Neural cell (in vitro differentiated cells): ENCODE results near the gene AGXT. TPM values are rescaled to one million over a fixed set of nuclear protein-coding genes. Genes with fewer than 3 reads are reported as not detected.

Source experiments
- H2AFZ ChIP-seq: fragments of 200-600, 300-800 bp; sonication (generic), shearing (Covaris generic); 2 replicates; pipeline ENCODE4 v1.6.0; 2014; ENCODE audit warnings: low read depth, mild to moderate bottlenecking, antibody characterized with exemption, low read length, moderate library complexity
- H3F3A ChIP-seq: fragments of 200-600 bp; shearing (Covaris generic); 2 replicates; pipeline ENCODE4 v1.6.1; 2016; ENCODE audit warnings: mild to moderate bottlenecking, moderate library complexity, mixed read lengths, antibody characterized with exemption, low read length; ENCODE audit not compliant: insufficient read depth, poor library complexity, severe bottlenecking
- H3K27ac ChIP-seq: fragments of 200-600, 300-800 bp; sonication (generic), shearing (Covaris generic); 2 replicates; pipeline ENCODE4 v1.5.1; 2014; ENCODE audit warnings: mild to moderate bottlenecking, low read length, moderate library complexity
- H3K27me3 ChIP-seq: fragments of 300-800, 200-600 bp; sonication (generic), shearing (Covaris generic); 2 replicates; pipeline ENCODE4 v1.6.0; 2014; ENCODE audit warnings: mild to moderate bottlenecking, low read depth, low read length, moderate library complexity; ENCODE audit not compliant: insufficient read depth
- H3K36me3 ChIP-seq: fragments of 300-800, 200-600 bp; sonication (generic), shearing (Covaris generic); 2 replicates; pipeline ENCODE4 v1.5.1; 2014; ENCODE audit warnings: mild to moderate bottlenecking, antibody characterized with exemption, low read length, moderate library complexity; ENCODE audit not compliant: insufficient read depth
- H3K4me2 ChIP-seq: fragments of 300-800, 200-600 bp; sonication (generic), shearing (Covaris generic); 2 replicates; pipeline ENCODE4 v1.6.0; 2014; ENCODE audit warnings: mild to moderate bottlenecking, low read length
- H3K4me3 ChIP-seq: fragments of 300-800, 200-600 bp; sonication (generic), shearing (Covaris generic); 2 replicates; pipeline ENCODE4 v1.5.1; 2014; ENCODE audit warnings: mild to moderate bottlenecking, low read length, moderate library complexity
- H3K79me2 ChIP-seq: fragments of 200-600 bp; shearing (Covaris generic); replicated peaks from 2 replicates; pipeline ENCODE4 v1.6.0; 2014; ENCODE audit warnings: mild to moderate bottlenecking, low read length, moderate library complexity; ENCODE audit not compliant: insufficient read depth
- H3K9ac ChIP-seq: fragments of 300-800, 200-600 bp; sonication (generic), shearing (Covaris generic); 2 replicates; pipeline ENCODE4 v1.6.1; 2016; ENCODE audit warnings: mild to moderate bottlenecking, low read length, mixed read lengths
- H3K9me2 ChIP-seq: fragments of 200-600 bp; shearing (Covaris generic); 2 replicates; pipeline ENCODE4 v1.6.1; 2016; ENCODE audit warnings: mild to moderate bottlenecking, low read length, mixed read lengths; ENCODE audit not compliant: insufficient read depth
- H3K9me3 ChIP-seq: fragments of 200-600, 300-800 bp; sonication (generic), shearing (Covaris generic); 2 replicates; pipeline ENCODE4 v1.6.1; 2016; ENCODE audit warnings: mild to moderate bottlenecking, mixed run types, low read length, moderate library complexity, mixed read lengths
- H4K20me1 ChIP-seq: fragments of 200-600 bp; shearing (Covaris generic); 2 replicates; pipeline ENCODE4 v1.6.1; 2016; ENCODE audit warnings: mild to moderate bottlenecking, mixed run types; ENCODE audit not compliant: insufficient read depth
- CTCF ChIP-seq: fragments of 450-650 bp; IDR thresholded peaks from 2 replicates; pipeline ENCODE4 v1.5.1; 2014; ENCODE audit warnings: antibody characterized with exemption, mild to moderate bottlenecking, moderate library complexity; ENCODE audit not compliant: poor library complexity, severe bottlenecking
- EP300 ChIP-seq: fragments of 450-650 bp; conservative IDR thresholded peaks from 2 replicates; pipeline ENCODE4 v1.6.1; 2014; ENCODE audit warnings: antibody characterized with exemption, mild to moderate bottlenecking, moderate library complexity; ENCODE audit not compliant: poor library complexity, severe bottlenecking
- EZH2 ChIP-seq: fragments of 200-600, 300-800 bp; shearing (Covaris generic), sonication (generic); IDR thresholded peaks from 2 replicates; pipeline ENCODE4 v1.6.1; 2014; ENCODE audit warnings: antibody characterized with exemption, low read length, borderline replicate concordance, mild to moderate bottlenecking; ENCODE audit not compliant: insufficient read depth, poor library complexity, severe bottlenecking
- MXI1 ChIP-seq: fragments of 450-650 bp; conservative IDR thresholded peaks from 2 replicates; pipeline ENCODE4 v1.6.1; 2014; ENCODE audit warnings: antibody characterized with exemption, mild to moderate bottlenecking; ENCODE audit not compliant: poor library complexity, severe bottlenecking
- POLR2AphosphoS5 ChIP-seq: IDR thresholded peaks from 2 replicates; pipeline ENCODE4 v1.6.1; 2012
- RAD21 ChIP-seq: fragments of 450-650 bp; conservative IDR thresholded peaks from 2 replicates; pipeline ENCODE4 v1.6.1; 2014; ENCODE audit warnings: antibody characterized with exemption, mild to moderate bottlenecking, moderate library complexity
- SMC3 ChIP-seq: fragments of 450-650 bp; conservative IDR thresholded peaks from 2 replicates; pipeline ENCODE4 v1.6.1; 2014; ENCODE audit warnings: antibody characterized with exemption, mild to moderate bottlenecking, moderate library complexity; ENCODE audit not compliant: poor library complexity
- TAF1 ChIP-seq: IDR thresholded peaks from 2 replicates; pipeline ENCODE4 v1.6.1; 2012; ENCODE audit warnings: low read depth
- polyA plus RNA-seq: library from polyadenylated mRNA; depleted of rRNA; stranded (reverse); fragments of >200 nt; gene quantifications from 2 replicates; pipeline ENCODE4 v1.2.3, GENCODE V29; 2014
- TF ChIP-seq, protein P1 (sequence below): IDR thresholded peaks from 2 replicates; pipeline ENCODE4 v1.6.1; 2012; ENCODE audit warnings: borderline replicate concordance

Gene AGXT
- polyA plus RNA-seq, 1 donor from 2014 or later = not detected

DNA sequence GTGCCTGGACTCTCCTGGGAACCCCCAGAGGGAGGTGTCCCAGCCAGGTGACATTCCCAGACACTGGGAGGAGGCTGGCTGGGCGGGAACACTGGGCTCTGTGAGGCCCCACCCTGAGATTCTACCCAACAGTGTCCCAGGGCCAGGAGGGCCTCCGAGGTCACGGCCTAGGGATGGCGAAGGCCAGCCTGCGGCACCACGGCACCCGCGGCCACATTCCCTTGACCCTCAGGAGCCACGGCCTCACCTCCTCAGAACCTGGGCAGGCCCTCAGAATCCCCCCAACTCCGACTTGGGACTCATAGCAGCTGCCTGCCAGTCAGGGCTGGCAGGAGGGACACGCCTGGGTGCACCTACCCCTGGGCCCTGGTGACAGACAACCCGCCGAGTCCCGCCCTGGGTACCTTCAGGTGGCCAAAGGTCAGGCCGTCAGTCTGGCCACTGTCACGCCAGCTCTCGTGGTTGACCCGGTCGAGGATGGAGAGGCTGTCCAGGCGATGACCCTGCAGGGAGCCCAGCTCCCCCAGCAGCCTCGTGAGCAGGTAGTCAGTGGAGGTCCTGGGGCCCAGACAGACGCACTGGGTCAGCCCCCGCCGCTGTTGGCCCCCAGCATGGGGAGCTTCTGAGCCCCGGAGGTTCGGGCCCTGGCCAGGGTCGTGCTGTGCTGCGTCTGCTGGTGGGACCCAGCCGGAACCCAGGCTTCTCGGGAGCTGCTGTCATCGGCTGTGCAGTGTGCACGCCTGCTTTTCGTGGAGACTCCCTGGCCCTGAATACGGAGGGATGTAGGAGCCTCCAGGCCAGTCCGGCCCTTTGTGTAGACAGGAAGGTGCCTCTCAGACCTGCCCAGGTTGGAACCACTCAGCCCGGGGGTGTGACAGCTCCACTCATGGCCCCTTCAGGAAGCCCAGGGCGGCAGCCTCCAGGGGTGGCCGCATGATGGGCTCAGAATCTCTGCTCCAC, 21.3 kb downstream of the AGXT start:
- TF ChIP-seq RAD21 (no peak), SMC3 (no peak), MXI1 (no peak), CTCF (no peak), EZH2 (no peak), EP300 (no peak)
- TF ChIP-seq, protein P1, sequence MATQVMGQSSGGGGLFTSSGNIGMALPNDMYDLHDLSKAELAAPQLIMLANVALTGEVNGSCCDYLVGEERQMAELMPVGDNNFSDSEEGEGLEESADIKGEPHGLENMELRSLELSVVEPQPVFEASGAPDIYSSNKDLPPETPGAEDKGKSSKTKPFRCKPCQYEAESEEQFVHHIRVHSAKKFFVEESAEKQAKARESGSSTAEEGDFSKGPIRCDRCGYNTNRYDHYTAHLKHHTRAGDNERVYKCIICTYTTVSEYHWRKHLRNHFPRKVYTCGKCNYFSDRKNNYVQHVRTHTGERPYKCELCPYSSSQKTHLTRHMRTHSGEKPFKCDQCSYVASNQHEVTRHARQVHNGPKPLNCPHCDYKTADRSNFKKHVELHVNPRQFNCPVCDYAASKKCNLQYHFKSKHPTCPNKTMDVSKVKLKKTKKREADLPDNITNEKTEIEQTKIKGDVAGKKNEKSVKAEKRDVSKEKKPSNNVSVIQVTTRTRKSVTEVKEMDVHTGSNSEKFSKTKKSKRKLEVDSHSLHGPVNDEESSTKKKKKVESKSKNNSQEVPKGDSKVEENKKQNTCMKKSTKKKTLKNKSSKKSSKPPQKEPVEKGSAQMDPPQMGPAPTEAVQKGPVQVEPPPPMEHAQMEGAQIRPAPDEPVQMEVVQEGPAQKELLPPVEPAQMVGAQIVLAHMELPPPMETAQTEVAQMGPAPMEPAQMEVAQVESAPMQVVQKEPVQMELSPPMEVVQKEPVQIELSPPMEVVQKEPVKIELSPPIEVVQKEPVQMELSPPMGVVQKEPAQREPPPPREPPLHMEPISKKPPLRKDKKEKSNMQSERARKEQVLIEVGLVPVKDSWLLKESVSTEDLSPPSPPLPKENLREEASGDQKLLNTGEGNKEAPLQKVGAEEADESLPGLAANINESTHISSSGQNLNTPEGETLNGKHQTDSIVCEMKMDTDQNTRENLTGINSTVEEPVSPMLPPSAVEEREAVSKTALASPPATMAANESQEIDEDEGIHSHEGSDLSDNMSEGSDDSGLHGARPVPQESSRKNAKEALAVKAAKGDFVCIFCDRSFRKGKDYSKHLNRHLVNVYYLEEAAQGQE = no peak
- Histone ChIP-seq H4K20me1 (no peaks in the 10 kb centered on the region), H3K9ac (no peak overlapping the region), H3K9me3 (no peaks in the 10 kb centered on the region), H3K36me3 (no peaks in the 10 kb centered on the region), H3K4me3 (no peak overlapping the region), H3K27me3 (no peaks in the 10 kb centered on the region), H2AFZ (no peak overlapping the region), H3K9me2 (no peaks in the 10 kb centered on the region), H3F3A (no peaks in the 10 kb centered on the region), H3K4me2 (no peak overlapping the region), H3K27ac (no peak overlapping the region), H3K79me2 (no peaks in the 10 kb centered on the region)

GRCh38 chr2:240890691-240891090, 22.1 kb downstream of the AGXT start:
- Histone ChIP-seq H4K20me1 (no peaks in the 10 kb centered on the region), H3K27ac (no peak overlapping the region), H3K9me3 (no peaks in the 10 kb centered on the region), H3K4me2 (no peak overlapping the region), H3K9ac (no peak overlapping the region), H3K9me2 (no peaks in the 10 kb centered on the region), H3F3A (no peaks in the 10 kb centered on the region), H3K79me2 (no peaks in the 10 kb centered on the region), H3K4me3 (no peak overlapping the region), H3K27me3 (no peaks in the 10 kb centered on the region), H2AFZ (no peak overlapping the region), H3K36me3 (no peaks in the 10 kb centered on the region)
- no peak for TF ChIP-seq RAD21
- TF ChIP-seq, protein P1 = no peak
- no peak for TF ChIP-seq MXI1
- TF ChIP-seq SMC3 = no peak
- TF ChIP-seq EZH2 = no peak
- no peak for TF ChIP-seq CTCF
- TF ChIP-seq POLR2AphosphoS5 = no peak
- no peak for TF ChIP-seq EP300
- TF ChIP-seq TAF1 = no peak
